HG03025 (cell line): ENCODE results near the gene ACTR6.
"Not testable (repeated sequence)": the region's sequence is repeated elsewhere in the genome, so short reads cannot be mapped to it uniquely, and the experiment has no call there.

Experiments used
- ATAC-seq: cut with Tn5 transposase; IDR thresholded peaks from one replicate; pipeline ENCODE4 v1.9.1; 2021; ENCODE audit warnings: mild to moderate bottlenecking, moderate library complexity; ENCODE audit not compliant: unreplicated experiment, low FRiP score

The ACTR6 gene

DNA sequence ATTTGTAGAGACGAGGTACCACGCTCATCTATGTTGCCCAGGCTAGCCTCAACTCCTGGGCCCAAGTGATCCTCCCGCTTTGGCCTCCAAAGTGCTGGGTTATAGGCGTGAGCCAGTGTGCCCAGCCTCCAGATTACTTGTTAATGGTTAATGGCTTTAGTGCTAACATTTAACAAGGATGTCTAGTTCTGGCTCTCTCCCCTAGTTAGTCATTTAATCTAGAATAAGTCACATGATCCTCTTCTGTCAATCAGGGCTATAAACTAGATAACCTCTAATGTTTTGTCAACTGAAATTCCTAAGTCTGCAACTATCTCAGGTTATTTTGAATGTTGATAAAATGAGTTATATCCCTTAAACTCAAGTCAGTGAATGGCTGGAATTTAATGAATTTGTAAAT, 15.7 kb downstream of the ACTR6 start:
- no peak for ATAC-seq

DNA sequence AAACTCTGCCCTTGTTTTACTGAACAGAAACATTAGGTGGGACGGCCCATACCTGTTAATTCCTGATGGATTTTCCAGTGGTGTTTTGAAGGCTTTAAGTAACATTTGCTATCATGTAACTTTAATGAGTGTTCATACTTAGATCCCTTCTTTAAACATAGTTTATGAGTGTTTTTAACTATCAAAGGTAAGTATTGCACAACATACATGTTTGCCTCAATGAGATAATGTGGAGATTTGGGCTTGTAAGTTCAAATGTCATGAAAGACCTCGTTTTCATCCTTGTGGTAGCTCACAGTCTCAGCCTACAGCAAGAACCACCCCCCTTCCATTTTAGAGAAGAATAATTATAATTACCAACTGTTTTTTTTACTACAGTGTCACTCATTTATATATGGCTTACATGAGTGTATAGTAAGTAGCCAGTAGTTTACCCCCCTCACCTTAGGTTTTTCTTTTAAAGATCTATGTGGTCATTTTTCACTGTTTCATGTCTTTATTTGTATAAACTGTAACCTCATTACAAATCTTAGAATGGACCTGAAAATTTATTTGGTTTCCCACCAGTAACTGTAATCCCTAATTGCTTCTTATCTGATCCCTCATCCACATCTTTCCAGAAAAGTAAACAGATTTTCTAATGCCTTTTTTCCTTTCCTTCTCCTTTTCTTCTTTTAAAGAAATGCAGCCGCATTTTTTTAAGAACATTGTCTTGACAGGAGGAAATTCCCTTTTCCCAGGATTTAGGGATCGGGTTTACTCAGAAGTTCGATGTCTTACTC, 18.9 kb downstream of the ACTR6 start:
- ATAC-seq: no peak

DNA sequence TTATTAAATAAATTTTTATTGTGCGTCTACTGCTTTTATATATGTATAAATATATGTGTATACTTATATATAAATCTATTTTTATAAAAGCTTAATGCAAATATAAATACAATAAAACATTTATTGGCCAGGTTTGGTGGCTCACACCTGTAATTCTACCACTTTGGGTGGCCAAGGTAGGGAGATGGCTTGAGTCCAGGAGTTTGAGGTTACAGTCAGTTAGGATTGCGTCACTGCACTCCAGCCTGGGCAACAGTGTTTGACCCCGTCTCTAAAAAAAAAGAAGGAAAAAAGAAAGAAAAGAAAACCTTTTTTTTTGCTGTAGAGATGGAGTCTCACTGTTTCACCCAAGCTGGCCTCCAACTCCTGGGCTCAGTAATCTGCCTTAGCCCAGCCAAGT, 20.9 kb downstream of the ACTR6 start:
- no peak for ATAC-seq

- ATAC-seq: not testable (repeated sequence)
Observed at GRCh38 chr12:100222173-100222572, 21.6 kb downstream of the ACTR6 start.

GRCh38 chr12:100225491-100225890, 24.9 kb downstream of the ACTR6 start:
- no peak for ATAC-seq

- ATAC-seq: no peak
Observed at GRCh38 chr12:100229036-100229635, 28.5 kb downstream of the ACTR6 start.

- no peak for ATAC-seq
Observed at GRCh38 chr12:100229876-100230275, 29.3 kb downstream of the ACTR6 start.

DNA sequence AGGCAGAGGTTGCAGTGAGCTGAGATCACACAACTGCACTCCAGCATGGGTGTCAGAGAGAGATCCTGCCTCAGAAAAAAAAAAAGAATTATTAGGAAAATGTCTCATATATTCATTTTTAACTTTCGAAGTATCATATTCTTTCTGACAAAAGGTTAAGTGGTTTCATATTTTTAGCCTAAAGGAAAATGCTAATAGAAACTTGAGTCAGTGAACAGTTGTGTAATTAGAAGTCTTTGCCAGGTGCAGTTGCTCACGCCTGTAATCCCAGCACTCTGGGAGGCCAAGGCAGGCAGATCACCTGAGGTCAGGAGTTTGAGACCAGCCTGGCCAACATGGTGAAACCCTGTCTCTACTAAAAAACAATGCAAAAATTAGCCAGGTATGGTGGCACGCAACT, 31.3 kb downstream of the ACTR6 start:
- ATAC-seq: not testable (repeated sequence)

- ATAC-seq: no peak
Observed at GRCh38 chr12:100234166-100234565, 33.6 kb downstream of the ACTR6 start.

- no peak for ATAC-seq
Observed at GRCh38 chr12:100234591-100235304, 34.1 kb downstream of the ACTR6 start.

GRCh38 chr12:100238801-100239200, 38.2 kb downstream of the ACTR6 start:
- ATAC-seq: no peak

- ATAC-seq: no peak
Observed at GRCh38 chr12:100239589-100239988, 39.0 kb downstream of the ACTR6 start.

DNA sequence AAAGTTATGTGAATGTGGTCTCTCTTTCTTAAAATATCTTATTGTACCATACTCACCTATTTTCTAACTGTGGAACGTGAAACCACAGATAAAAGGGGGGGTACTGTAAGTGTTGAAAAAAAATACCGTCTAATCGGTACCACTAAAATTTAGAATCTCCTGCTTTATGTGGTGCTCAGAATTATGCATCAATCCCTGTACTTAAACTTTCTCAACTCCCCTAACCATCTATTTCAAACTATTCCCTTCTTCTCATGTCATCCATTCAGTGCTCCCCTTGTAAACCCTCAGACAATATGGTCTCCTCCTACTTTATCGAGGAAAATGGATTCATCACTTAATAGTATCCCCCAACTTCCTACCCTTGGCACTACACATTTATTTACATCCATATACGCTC, 42.5 kb downstream of the ACTR6 start:
- no peak for ATAC-seq

DNA sequence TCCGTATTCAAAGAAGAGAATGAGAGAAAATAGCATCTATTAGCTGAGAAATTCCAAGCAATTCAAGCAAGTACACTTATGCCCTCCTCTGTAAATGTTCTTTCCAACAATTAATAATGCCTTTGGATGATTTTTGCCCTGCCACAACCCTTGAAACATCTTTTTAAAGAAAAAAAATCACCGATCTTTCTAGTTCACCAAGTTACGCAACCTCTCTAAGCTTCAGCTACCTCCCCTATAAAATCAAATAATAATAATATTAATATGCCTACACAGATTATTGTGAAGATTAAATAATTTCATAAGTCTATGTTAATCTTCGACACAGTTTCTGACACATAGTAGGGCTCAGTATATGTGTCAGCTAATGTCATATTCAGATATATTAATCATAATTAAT, 47.1 kb downstream of the ACTR6 start:
- no peak for ATAC-seq

GRCh38 chr12:100248886-100249285, 48.3 kb downstream of the ACTR6 start:
- ATAC-seq: no peak

- no peak for ATAC-seq
Observed at GRCh38 chr12:100249941-100250340, 49.3 kb downstream of the ACTR6 start.

GRCh38 chr12:100251917-100252316, 51.3 kb downstream of the ACTR6 start:
- ATAC-seq: no peak

DNA sequence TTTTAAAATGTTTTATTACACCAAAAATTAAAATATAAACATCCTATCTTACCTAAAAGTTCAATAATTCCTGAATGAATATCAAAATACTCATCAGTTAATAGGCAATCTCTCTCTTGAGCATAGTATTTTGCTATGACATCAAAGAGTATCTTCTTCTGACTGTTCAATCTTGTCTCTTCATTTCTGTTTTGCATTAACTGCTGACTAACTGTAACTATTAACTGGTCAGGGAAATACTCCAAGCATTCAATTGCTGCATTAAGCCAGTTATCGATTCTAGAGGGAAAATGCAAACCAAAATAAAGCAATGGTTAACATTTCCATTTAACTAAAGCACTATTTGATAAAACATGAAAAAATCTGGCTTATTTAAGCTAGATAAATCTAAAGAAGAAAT, 52.8 kb downstream of the ACTR6 start:
- ATAC-seq: no peak

- no peak for ATAC-seq
Observed at GRCh38 chr12:100254876-100255275, 54.3 kb downstream of the ACTR6 start.

- ATAC-seq: no peak
Observed at GRCh38 chr12:100258127-100258526, 57.5 kb downstream of the ACTR6 start.

- no peak for ATAC-seq
Observed at GRCh38 chr12:100263131-100263530, 62.5 kb downstream of the ACTR6 start.

DNA sequence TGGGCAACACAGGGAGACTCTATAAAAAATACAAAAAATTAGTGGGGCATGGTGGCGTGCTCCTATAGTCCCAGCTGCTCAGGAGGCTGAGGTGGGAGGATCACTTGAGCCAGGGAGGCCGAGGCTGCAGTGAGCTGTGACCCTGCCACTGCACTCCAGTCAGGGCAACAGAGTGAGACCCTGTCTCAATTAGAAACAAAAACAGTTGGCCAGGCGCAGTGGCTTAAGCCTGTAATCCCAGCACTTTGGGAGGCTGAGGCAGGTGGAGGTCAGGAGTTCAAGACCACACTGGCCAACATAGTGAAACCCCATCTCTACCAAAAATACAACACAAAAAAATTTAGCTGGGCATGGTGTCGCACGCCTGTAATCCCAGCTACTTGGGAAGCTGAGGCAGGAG, 64.5 kb downstream of the ACTR6 start:
- ATAC-seq: not testable (repeated sequence)
